K562 (cell line): ENCODE data around the gene PCDHB2. TPM values are rescaled to one million over a fixed set of nuclear protein-coding genes. Genes with fewer than 3 reads are reported as not detected.
"Not testable (repeated sequence)": the region's sequence is repeated elsewhere in the genome, so short reads cannot be mapped to it uniquely, and the experiment has no call there.

Experiments
- ATAC-seq: fragments of 200-7000 bp; cut with Tn5 transposase; 3 replicates; pipeline ENCODE4 v1.9.1; 2020; ENCODE audit warnings: moderate library complexity
- BruUV-seq: library from RNA; stranded (reverse); fragments of 400-500 nt; replicated peaks from 2 replicates; lab custom pipeline; 2021; lab: Mats Ljungman, UMichigan
- CTCF ChIA-PET: fragments of 300-600 bp; formaldehyde crosslinking; extraction: SDS; loops from one replicate; lab custom pipeline; 2021; ENCODE audit warnings: low intra/inter-chr PET ratio; lab: Yijun Ruan, JAX
- POLR2A ChIA-PET: fragments of 300-600, 350-650 bp; sonication (Branson Sonifier 250); formaldehyde crosslinking; extraction: SDS; loops from one replicate; lab custom pipeline; 2021; ENCODE audit warnings: antibody characterized with exemption, inconsistent platforms; lab: Yijun Ruan, JAX
- DNase-seq, 4 experiments: peaks; one replicate each; pipeline versions ENCODE4 v3.0.0 to v3.0.0-alpha.2; 2011 to 2018; ENCODE audit warnings: low spot score in 3 of 4, mixed read lengths in 3 of 4; ENCODE audit errors: extremely low read depth in 1 of 4
- FAIRE-seq: peaks from 2 replicates; lab custom pipeline; 2011; peaks lifted over from hg19 to GRCh38; lab: Jason Lieb, UNC
- H2AFZ ChIP-seq: 2 replicates; pipeline ENCODE4 v1.6.0; 2011; ENCODE audit warnings: low read depth, low read length, control low read depth, inconsistent platforms
- H3K27ac ChIP-seq: fragments of 200-600 bp; 3 replicates; pipeline ENCODE4 v1.8.0; 2011; ENCODE audit warnings: low read depth, mild to moderate bottlenecking, control low read depth, inconsistent platforms, low read length, moderate library complexity, mixed read lengths; ENCODE audit errors: extremely low read depth
- H3K27me3 ChIP-seq, 2 experiments: fragments of 300-600 bp in 1 of 2; 2 replicates in 1 of 2; 3 replicates in 1 of 2; pipeline versions ENCODE4 v1.6.0 to v1.8.0; 2011; ENCODE audit warnings: inconsistent platforms in 2 of 2, low read length in 2 of 2, mild to moderate bottlenecking in 1 of 2, mixed read lengths in 1 of 2, moderate library complexity in 1 of 2; ENCODE audit not compliant: control insufficient read depth in 2 of 2, insufficient read depth in 2 of 2
- H3K36me3 ChIP-seq: fragments of 300-600 bp; 3 replicates; pipeline ENCODE4 v1.8.0; 2011; ENCODE audit warnings: mild to moderate bottlenecking, low read length, inconsistent platforms; ENCODE audit not compliant: control insufficient read depth, insufficient read depth
- H3K4me1 ChIP-seq, 2 experiments: fragments of 200-600 bp in 1 of 2; replicated peaks in 1 of 2; 2 replicates in 1 of 2; 3 replicates in 1 of 2; pipeline versions ENCODE4 v1.5.1 to v1.8.0; 2011; ENCODE audit warnings: inconsistent platforms in 2 of 2, low read length in 2 of 2, mild to moderate bottlenecking in 1 of 2, mixed read lengths in 1 of 2, moderate library complexity in 1 of 2; ENCODE audit not compliant: control insufficient read depth in 2 of 2, insufficient read depth in 2 of 2
- H3K4me2 ChIP-seq: 2 replicates; pipeline ENCODE4 v1.6.1; 2011; ENCODE audit warnings: low read length, control low read depth, inconsistent platforms, mixed read lengths; ENCODE audit not compliant: insufficient read depth
- H3K4me3 ChIP-seq: fragments of 200-600 bp; sonication (generic), shearing (Covaris generic); 2 replicates; pipeline ENCODE4 v1.5.1; 2016; ENCODE audit warnings: control low read depth, inconsistent platforms
- H3K79me2 ChIP-seq: fragments of 200-600 bp; 3 replicates; pipeline ENCODE4 v1.8.0; 2011; ENCODE audit warnings: low read length, inconsistent platforms; ENCODE audit not compliant: control insufficient read depth, insufficient read depth
- H3K9ac ChIP-seq, 2 experiments: 2 replicates each; pipeline versions ENCODE4 v1.6.0 to v1.6.1; 2011; ENCODE audit warnings: low read depth in 2 of 2, low read length in 2 of 2, control low read depth in 1 of 2, inconsistent platforms in 1 of 2, mild to moderate bottlenecking in 1 of 2, mixed read lengths in 1 of 2; ENCODE audit not compliant: insufficient read depth in 1 of 2
- H3K9me1 ChIP-seq: one replicate; pipeline ENCODE4 v1.6.0; 2011; ENCODE audit warnings: inconsistent platforms, mild to moderate bottlenecking, low read length, moderate library complexity; ENCODE audit not compliant: control insufficient read depth, insufficient read depth
- H3K9me3 ChIP-seq: replicated peaks from 2 replicates; pipeline ENCODE4 v1.5.1; 2011; ENCODE audit warnings: low read depth, low read length, inconsistent platforms; ENCODE audit not compliant: control insufficient read depth, insufficient read depth
- H4K20me1 ChIP-seq: replicated peaks from 2 replicates; pipeline ENCODE4 v1.6.1; 2011; ENCODE audit warnings: low read length, inconsistent platforms, mixed read lengths; ENCODE audit not compliant: control insufficient read depth, insufficient read depth
- NFE2 ChIP-seq: IDR thresholded peaks from 2 replicates; pipeline ENCODE4 v1.6.1; 2014; ENCODE audit warnings: antibody characterized with exemption, low read depth
- NFE2L1 ChIP-seq: fragments of 450-650 bp; IDR thresholded peaks from 2 replicates; pipeline ENCODE4 v1.6.1; 2016; ENCODE audit warnings: missing genetic modification characterization, low read depth, mild to moderate bottlenecking, missing compliant biosample characterization, moderate library complexity, borderline replicate concordance
- SMAD3 ChIP-seq: fragments of 450-650 bp; formaldehyde crosslinking; conservative IDR thresholded peaks from 2 replicates; pipeline ENCODE4 v1.4.0; 2020; ENCODE audit warnings: mild to moderate bottlenecking
- TEAD4 ChIP-seq, 2 experiments: sonication (generic) in 1 of 2; formaldehyde crosslinking in 1 of 2; IDR thresholded peaks; 2 replicates each; pipeline versions ENCODE4 v1.6.1 to v1.8.0; 2012 to 2022; ENCODE audit warnings: borderline replicate concordance in 1 of 2, inconsistent platforms in 1 of 2, low read length in 1 of 2, mild to moderate bottlenecking in 1 of 2, missing genetic modification reagents in 1 of 2
- WGBS: fragments of 100-300 bp; shearing (Covaris generic); methylation state at CpG from one replicate; pipeline ENCODE4 v1.1.6; 2016; ENCODE audit warnings: low coverage, mixed read lengths; ENCODE audit not compliant: insufficient coverage; ENCODE audit errors: missing lambda C conversion rate; 5-methylcytosine and 5-hydroxymethylcytosine counted together
- in situ Hi-C: fragments of 300-500 bp; cut with MboI; formaldehyde crosslinking; loops from 4 replicates; pipeline ENCODE4 v1.15.0; 2018; ENCODE audit warnings: inconsistent platforms, mixed read lengths
- intact Hi-C: fragments of 100-400 bp; cut with micrococcal nuclease; formaldehyde crosslinking; loops from 2 replicates; pipeline ENCODE4 v1.14.2; 2022
- polyA plus RNA-seq, 8 experiments: library from polyadenylated mRNA; depleted of rRNA in 4 of 8; stranded (reverse) in 5 of 8; unstranded in 3 of 8; fragments of >200 nt; fragmentation: Nextera tagmentation in 2 of 8; fragmentation: Illumina TruSeq in 1 of 8; extraction: Ambion mirVana in 2 of 8; extraction: Trizol in 1 of 8; gene quantifications; 2 replicates each; pipeline versions ENCODE4 v1.2.1 to v1.2.3, GENCODE V29; 2011 to 2014; ENCODE audit warnings: inconsistent platforms in 1 of 8, missing spikeins in 1 of 8
- total RNA-seq, 7 experiments: library from RNA; depleted of rRNA in 6 of 7; stranded (reverse); fragments of >200 nt in 6 of 7; fragmentation: Illumina TruSeq in 2 of 7; extraction: Trizol in 2 of 7; gene quantifications; 2 replicates each; pipeline versions ENCODE4 v1.2.1 to v1.2.3, GENCODE V29; 2011 to 2021; ENCODE audit warnings: low replicate concordance in 1 of 7

PCDHB2 gene
- total and polyA plus RNA-seq, 9 of the 15 experiments (the other 6 are each of a cell fraction or from before 2014, with no cell fraction given), result 0.10 to 0.22 (median 0.17) TPM; not detected in 5

DNA sequence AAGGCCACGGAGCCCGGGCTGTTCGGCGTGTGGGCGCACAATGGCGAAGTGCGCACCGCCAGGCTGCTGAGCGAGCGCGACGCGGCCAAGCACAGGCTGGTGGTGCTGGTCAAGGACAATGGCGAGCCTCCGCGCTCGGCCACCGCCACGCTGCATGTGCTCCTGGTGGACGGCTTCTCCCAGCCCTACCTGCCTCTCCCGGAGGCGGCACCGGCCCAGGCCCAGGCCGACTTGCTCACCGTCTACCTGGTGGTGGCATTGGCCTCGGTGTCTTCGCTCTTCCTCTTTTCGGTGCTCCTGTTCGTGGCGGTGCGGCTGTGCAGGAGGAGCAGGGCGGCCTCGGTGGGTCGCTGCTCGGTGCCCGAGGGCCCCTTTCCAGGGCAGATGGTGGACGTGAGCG is 8.1 kb downstream of the PCDHB2 start:
- H3K27ac ChIP-seq, H3K4me1 ChIP-seq, H3K4me2 ChIP-seq, CTCF ChIA-PET, H3K9ac ChIP-seq, H3K9me1 ChIP-seq, BruUV-seq, H3K79me2 ChIP-seq, FAIRE-seq, H3K36me3 ChIP-seq, POLR2A ChIA-PET, DNase-seq, H3K27me3 ChIP-seq, ATAC-seq, H3K9me3 ChIP-seq, H2AFZ ChIP-seq, H4K20me1 ChIP-seq, in situ Hi-C loops, intact Hi-C loops, H3K4me3 ChIP-seq: not testable (repeated sequence)
- 4% methylated on average over 14 of the region's 38 CpGs for WGBS

DNA sequence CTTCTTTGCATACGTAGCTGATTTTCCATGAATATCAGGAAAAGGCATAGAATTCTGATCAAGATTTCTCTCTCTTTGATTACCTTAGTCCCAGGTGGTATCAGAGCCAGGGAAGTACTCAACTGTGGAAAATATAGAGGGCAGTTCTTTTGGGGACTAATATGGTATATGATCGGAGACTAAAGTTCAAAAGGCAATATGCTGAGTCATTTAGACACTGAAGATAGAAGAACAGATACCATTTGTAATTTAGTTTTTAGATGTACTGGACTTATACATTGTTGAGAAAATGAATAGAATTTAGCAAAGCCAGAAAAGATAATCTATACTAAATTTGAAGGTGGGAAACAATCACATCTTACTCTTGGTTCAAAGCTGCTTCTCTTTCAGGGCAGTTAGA is 10.9 kb downstream of the PCDHB2 start:
- Histone ChIP-seq H2AFZ (no peak overlapping the region), H3K4me2 (no peak overlapping the region), H3K9me1 (no peaks in the 10 kb centered on the region), H3K9ac (no peak overlapping the region), H3K27me3 (no peaks in the 10 kb centered on the region), H3K36me3 (no peaks in the 10 kb centered on the region), H3K4me3 (no peak overlapping the region), H3K27ac (no peak overlapping the region), H3K9me3 (no peaks in the 10 kb centered on the region), H3K4me1 (no peaks in the 10 kb centered on the region), H3K79me2 (no peaks in the 10 kb centered on the region), H4K20me1 (no peaks in the 10 kb centered on the region)
- ATAC-seq (no peak), DNase-seq (no peak), FAIRE-seq (no peak)
- intact Hi-C loops, result no loop called here
- no TSS peak for BruUV-seq
- ChIA-PET POLR2A (no interaction called here), CTCF (no interaction called here)
- in situ Hi-C loops, result no loop called here
- WGBS, result 3% methylated on average over 2 of the region's 2 CpGs
- no peak for TF ChIP-seq SMAD3 (CRISPR knock-in tag)
- peak; percentile 52; the same call in 1 of the 2 replicates for TF ChIP-seq NFE2L1 (tag)
- no peak for TF ChIP-seq TEAD4 (IDR thresholded peaks at IDR 0.05; ENCODE audit: low read length)
- no peak for TF ChIP-seq TEAD4 (CRISPR knock-in tag; IDR thresholded peaks at IDR 0.05; ENCODE audit: borderline replicate concordance)
- 0 out of 2 replicates have a peak, but pooled peaks have one; percentile 13 for TF ChIP-seq NFE2
- TF ChIP-seq, all 486 proteins: peak for 2
